Right lung (tissue), 10 donors: ENCODE data around the gene GNG4. TPM values are rescaled to one million over a fixed set of nuclear protein-coding genes. Genes with fewer than 3 reads are reported as not detected.

Experiments used
- DNase-seq, 2 donors: peaks; one replicate each; pipeline ENCODE4 v3.0.0-alpha.2; 2013
- long read RNA-seq, 8 donors: transcript quantifications; one replicate each; lab custom pipeline, GENCODE V29; 2026
- polyA plus RNA-seq, 5 donors: library from polyadenylated mRNA; unstranded; fragments of 120-200 nt; gene quantifications; one replicate each; pipeline versions ENCODE4 v1.2.1 to v1.2.3, GENCODE V29; 2013; ENCODE audit warnings: inconsistent platforms in 1 of 5, low replicate concordance in 1 of 5; ENCODE audit not compliant: insufficient read length in 5 of 5, insufficient read depth in 1 of 5

GNG4 gene
- 1 to 10 TPM; 1.3 to 2.8 (median 1.7) TPM for polyA plus RNA-seq
- long read RNA-seq, donor 1, full-length matches to known transcripts = 4 of 4 reads
- long read RNA-seq, donor 1, partial matches to known transcripts = 0 of 4 reads
- long read RNA-seq, donor 1, other reads (novel, unspliced or antisense) = 0 of 4 reads
- long read RNA-seq, donor 2, partial matches to known transcripts = 0 of 1 reads
- long read RNA-seq, donor 2, other reads (novel, unspliced or antisense) = 0 of 1 reads
- long read RNA-seq, donor 3 = 0 reads
- long read RNA-seq, donor 4, full-length matches to known transcripts = 2 of 2 reads
- long read RNA-seq, donor 4, partial matches to known transcripts = 0 of 2 reads
- long read RNA-seq, donor 4, other reads (novel, unspliced or antisense) = 0 of 2 reads
- long read RNA-seq, donor 5, full-length matches to known transcripts = 1 of 1 reads
- long read RNA-seq, donor 5, partial matches to known transcripts = 0 of 1 reads
- long read RNA-seq, donor 5, other reads (novel, unspliced or antisense) = 0 of 1 reads
- long read RNA-seq, donor 6, full-length matches to known transcripts = 2 of 2 reads
- long read RNA-seq, donor 6, partial matches to known transcripts = 0 of 2 reads
- long read RNA-seq, donor 6, other reads (novel, unspliced or antisense) = 0 of 2 reads
- long read RNA-seq, donor 7 = 0 reads
- long read RNA-seq, donor 8 = 0 reads

DNA sequence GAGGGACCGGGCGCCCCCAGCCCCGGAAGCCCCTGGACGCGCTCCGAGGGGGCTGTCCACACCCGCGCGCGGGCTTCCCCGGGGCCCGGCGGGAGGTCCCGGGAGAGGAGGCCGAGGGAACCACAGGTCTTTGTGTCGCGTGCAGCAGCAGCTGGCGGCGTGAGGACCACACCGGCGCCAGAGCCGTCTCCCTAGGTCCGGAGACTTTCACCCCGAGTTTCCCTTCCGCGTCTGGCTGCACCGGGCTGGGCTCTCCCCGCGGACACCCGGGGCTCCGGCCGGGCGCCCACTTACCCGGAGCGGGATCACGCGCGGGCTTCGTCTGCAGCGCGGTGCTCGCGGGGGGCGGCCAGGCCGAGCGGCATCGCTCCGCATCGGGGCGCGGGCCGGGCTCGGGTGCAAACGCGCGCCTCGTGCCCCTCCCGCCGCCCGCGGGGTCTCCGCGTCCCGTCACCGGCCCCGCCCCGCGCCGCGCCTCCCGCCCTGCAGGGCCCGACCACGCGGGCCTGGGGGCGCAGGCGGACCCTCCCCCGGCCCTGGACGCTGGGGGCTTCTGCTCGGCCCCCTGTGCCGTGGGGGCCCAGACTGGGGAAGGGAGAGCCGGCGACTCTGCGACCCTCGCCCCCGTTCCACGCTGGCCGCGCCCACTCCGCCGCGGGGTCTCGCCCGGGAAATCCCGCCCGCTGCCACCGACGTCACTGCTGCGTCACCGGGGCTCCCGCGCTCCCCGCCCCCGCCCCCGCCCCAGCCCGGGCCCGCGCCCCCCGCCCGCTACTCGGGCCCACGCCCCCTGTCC lies at the start of gene GNG4:
Gene GNG4, minus strand, starts transcription at position 417 of the 796 bp plus-strand sequence. CDS start 65,946 bp downstream, outside the sequence.
- peak; percentile 21 to 28 for DNase-seq

DNA sequence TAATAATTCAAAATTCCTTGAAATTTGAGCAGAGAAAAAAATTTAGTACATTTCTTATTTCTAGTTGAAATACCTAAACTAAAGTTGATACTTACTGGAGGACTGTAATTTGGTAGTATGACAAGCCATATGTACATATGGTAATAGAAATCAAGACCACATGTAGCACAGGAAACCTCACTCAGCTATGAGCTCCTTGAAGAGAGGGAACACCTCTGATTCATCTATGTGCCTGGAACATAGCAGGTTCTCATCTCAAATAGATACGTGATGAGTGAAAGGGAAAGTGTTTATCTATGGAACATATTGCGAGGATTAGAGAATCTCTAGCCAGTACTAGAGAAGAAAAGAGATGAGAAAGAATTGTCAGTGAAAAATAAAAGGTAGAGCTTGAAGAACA lies 47.9 kb upstream of the GNG4 start:
- no peak for DNase-seq

DNA sequence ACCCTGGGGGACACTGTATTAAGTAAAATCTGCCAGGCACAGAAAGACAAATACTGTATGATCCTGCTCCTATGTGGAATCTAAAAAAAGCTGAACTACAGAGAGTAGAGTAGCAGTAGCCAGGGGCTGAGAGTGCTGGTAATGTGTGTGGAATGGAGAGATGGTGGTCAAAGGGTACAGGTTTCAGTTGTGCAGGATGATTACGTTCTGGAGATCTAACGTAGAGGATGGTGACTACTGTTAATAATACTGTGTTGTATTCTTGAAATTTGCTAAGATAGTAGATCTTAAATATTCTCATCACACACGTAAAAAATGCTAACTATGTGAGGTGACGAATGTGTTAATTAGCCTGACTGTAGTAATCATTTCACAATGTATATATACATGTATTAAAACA lies 39.8 kb upstream of the GNG4 start:
- DNase-seq = no peak

DNA sequence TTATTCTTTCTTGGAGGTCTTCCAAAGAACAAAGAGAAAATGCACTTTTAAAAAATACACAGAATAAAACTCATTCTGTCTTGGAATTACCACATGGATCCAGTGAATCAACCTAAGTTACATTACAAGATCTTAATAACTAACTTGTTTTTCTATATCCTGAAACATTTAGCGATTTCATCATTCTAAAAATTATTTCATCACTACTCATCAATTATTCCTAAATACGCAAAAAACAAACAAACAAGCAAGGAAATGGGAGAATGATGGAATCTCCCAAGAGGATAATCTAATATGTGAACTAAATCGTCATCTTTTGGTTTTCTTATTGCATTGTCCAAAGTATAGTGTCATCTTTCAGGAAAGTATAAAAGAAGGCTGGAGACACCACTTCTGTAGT lies 38.5 kb upstream of the GNG4 start:
- DNase-seq = no peak

DNA sequence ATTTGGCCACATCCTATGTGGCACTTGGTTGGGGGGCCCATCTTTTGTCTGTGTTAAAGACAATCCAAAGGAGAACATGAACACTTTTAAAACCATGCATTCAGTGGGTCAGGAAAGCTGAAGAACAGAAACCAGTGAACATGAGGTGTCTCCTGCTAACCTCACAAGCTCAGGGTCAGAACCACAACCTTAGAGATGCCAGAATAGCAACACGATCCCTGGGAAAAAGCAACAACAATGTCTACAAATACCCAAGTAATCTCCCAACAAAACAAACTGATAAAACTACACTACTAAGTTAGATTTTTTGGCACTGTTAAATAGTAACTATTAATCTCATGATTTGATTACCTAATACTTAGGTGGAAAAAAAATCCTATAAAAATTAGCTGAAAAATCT lies 34.1 kb upstream of the GNG4 start:
- no peak for DNase-seq

DNA sequence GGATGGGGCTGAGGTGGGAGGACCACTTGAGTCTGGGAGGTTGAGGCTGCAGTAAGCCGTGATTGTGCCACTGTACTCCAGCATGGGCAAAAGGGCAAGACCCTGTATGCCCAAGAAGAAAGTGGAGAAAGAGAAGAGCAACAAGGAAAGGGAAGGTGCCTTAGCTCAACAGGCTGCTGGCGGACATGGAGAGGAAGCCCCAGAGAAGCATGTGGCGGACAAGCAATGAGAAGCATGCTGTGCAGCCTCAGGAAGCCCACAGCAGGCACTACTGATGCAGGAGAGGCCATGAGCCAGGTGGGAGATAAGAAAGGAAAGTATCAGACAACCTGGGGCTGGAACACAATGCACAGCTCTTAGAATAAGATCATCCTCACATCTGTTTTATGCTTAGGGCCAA lies 32.6 kb upstream of the GNG4 start:
- DNase-seq = no peak

DNA sequence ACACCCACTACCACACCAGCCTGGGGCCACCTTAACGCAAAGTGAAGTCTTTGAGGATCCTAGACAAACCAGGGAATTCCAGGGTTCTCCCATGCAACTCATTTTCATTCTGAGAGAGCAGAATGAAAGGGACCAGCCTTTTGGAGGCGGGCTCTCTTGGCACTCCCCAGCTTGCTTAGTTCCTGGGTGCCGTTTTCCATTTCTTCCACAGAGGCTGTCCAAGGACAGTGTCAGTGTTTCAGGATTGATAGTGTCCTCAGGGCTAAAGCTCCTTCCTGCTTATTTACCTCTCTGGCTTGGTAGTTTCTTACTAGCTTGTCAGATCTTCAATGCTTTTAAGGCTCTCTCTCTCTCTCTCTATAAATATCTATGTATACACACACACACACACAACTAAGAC lies 30.1 kb upstream of the GNG4 start:
- no peak for DNase-seq

DNA sequence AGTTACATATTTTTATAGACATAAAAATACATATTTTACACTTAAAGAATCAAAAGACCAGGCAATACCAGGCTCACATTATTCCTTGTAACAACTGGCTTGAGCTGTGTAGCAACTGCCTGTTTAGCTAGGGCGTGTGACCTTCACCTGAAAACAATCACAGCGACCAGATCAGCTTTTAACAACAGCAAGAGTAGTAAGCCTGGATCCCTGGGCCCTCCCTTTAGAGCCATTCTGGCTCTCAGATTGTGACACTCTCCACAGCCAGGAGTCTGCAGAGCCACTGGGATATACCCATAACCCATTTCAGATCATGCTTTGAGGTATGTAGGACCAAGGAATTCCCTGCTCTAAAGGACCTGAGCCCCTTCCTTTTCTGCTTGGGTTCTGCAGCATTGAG lies 29.4 kb upstream of the GNG4 start:
- DNase-seq = no peak

DNA sequence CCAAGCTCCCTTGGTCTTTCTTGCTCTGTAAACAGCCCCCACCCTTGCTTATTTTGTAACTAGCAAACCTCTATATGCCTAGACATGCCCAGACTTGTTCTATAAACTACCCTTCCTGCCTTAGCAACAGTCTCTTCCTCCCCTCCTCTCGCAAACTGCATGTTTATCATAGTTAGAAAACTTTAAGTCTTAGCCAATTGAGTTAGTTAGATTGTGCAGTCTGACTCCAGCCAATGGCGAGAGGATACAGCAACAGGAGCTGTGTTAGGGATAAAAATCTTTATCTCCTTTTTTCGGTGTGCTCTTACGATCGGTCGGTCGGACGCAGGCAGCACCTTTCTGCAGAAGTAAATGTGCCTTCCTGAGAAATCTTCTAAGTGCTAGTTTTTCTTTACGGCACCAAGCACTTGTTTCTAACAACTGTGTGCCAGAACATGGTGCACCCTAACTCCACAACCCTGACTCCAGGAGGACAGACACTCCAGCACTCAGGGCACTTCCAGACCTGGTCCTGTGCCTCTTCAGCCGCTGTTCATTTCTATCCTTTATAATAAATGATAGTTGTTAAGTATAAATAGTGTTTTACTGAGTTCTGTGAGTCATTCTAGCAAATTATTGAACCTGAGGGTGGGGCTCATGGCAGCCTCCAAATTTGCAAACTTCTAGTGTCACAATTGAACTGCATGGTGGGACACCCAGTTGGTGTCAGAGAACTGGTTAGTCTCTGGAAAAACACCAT lies 25.7 kb upstream of the GNG4 start:
- no peak for DNase-seq

DNA sequence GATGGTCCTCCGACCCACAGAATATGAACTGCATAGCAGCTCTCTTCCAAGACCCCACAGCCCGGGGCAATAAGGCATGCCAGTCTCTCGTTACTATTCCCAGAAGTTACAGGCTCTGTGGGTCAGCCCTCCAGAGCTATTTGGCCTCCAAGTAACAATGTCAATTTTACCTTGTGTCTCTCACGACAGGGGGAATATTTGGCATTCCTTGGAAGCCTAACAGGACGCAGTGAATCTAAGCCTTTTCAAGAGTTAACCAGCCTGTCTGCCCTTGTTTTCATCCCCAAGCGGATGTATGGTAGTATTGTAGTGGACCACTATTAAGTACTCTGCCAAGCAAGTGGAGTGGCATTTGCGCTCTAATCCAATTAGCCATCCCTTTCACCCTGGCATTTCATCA lies 24.4 kb upstream of the GNG4 start:
- DNase-seq = no peak

DNA sequence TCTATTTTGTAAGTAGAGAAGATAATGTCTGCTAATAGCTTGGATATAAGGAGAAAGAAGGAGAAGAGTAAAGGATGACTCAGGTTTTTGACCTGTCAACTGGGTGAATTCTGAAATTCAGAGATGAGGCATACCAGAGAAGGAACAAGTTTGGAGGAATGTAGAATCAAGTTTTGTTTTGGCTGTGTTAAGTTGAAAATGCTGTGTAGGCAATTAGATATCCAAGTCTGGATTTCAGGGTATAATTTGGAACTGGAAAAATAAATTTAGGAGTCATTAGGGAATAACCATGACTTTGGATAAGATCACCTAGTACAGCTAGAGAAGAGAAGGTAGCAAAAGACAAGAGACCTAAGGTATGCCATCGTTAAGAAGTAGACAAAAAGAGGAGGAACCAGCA lies 22.4 kb upstream of the GNG4 start:
- no peak for DNase-seq

DNA sequence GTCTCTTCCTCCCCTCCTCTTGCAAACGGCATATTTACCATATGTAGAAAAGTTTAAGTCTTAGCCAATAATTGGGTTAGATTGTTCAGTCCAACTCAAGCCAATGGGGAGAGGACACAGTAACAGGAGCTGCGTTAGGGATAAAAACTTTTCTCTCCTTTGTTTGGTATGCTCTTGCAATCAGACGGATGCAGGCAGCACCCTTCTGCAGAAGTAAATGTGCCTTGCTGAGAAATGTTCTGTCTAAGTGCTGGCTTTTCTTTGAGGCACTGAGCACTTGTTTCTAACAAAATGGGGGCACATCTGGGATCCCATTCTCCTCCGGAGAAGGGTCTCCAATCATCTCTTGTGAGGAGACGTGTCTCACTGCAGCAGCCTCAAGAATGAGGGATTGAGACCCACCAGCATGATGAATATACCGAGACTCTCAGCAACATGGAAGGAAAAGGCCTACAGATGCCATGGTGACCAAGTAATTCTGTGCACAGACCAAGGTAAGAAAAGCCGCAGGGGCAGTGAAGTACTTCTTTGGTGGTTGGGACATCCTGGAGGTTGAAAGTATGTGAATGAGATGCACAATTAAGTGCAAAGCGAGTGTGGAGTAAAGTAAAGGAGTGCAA lies 20.7 kb upstream of the GNG4 start:
- no peak for DNase-seq

DNA sequence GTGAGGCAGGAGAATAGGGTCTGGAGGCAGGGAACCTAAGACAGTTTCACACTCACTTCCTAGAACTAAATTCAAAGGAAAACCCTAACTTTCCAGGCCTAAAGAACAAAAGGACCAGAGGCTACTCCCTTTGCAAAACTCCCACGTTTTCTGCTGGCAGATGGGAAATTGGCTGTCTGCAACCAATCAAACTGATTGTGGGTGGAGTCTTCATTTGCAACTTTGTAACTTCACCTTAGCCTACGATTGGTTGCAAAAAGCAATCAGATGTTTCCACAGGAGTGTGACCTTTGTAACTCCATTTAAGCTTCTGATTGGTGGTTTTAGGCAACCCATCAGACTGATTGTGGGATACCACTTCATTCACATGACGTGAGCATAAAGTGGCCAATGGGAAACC lies 19.7 kb upstream of the GNG4 start:
- DNase-seq = no peak

DNA sequence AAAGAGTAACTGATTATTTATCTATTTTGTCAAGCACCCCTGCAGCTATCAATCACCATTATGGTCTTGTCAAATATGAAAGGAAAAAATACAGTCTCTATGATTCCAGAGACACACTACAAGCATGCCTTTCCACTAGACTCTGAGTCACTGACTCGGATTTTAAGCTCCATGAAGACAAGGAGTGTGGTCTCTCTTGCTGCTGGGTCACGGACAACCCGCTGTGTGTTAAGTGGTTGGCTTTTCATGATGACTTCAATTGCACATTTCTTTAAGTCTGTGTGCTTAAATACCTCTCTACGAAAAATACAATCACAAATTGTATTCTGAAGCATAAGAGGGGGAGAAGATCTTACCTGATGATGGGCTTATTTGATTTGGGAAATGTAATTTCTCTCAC lies 14.0 kb upstream of the GNG4 start:
- DNase-seq = no peak

DNA sequence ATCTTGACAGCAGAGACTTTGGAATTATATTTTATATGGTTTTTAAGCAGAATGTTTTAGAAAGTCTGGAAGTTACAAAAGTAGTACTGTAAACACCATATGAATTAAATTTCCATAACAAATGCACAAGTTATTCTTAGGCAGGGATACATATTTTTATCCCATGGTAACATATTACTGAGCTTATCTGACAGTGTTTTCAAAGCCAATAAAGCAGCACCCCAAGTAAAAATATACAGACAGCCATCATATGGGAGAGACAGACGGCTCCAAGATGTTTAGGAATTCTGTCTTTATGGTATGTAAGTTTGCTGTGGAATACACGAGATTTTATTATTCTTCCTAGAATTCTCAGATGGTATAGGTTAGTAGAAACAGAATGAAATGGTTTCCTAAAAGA lies 12.0 kb upstream of the GNG4 start:
- no peak for DNase-seq

DNA sequence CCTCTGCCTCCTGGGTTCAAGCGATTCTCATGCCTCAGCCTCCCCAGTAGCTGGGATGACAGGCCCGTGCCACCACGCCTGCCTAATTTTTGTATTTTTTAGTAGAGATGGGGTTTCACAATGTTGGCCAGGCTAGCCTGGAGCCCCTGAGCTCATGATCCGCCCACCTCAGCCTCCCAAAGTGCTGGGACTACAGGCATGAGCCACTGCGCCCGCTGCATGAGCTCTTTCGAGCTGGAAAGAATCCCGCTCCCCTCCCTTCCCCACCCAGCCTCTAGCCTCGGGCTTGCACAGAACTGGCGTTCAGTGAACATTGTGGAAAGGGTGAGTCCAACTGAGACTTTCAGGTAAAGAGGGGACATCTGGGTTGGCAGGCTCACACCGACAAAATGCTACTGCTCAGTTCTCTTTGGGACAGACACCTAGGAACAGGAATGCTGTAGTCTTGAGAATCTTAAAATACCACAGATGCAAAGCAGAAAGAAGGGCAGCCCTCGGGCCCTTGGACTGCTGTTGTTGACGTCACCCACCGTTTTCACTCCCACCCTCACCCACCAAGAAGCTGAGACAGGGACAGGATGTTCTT lies 9.7 kb upstream of the GNG4 start:
- DNase-seq = no peak

DNA sequence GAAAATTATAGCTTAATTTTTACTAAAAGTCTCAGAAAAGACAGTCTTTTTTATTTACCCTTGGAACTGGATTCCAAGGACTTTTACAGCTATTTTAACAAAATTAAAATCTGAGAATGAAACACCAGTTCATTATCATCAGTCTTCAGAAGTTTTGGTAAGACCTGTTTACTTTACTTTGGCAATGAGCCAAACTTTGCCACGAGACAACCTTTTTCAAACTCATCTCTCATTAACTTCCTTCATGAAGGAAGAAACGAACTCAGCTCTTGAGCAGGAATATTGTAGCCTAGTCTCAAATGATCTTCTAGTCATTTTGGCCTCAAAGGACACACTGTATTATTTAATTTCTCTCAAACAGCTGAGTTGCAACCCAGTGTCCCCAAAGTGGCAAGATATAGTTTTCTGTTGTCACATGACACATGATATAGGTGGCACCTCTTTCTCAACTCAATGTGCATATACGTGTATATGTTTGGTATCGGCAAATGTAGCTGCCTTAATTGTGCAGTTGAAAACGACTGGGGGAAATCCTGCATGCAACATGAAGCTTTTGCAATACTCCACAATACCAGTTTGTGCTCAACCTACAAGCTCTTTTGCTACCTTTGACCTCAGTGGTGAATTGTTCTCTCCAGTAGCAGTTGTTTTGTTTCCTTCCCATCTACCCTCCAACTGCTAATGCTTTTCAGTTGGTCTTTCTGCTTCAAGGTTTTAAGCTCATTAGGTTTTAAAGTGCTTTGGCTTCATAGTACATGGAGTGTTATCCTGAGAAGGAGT lies 8.4 kb upstream of the GNG4 start:
- no peak for DNase-seq

DNA sequence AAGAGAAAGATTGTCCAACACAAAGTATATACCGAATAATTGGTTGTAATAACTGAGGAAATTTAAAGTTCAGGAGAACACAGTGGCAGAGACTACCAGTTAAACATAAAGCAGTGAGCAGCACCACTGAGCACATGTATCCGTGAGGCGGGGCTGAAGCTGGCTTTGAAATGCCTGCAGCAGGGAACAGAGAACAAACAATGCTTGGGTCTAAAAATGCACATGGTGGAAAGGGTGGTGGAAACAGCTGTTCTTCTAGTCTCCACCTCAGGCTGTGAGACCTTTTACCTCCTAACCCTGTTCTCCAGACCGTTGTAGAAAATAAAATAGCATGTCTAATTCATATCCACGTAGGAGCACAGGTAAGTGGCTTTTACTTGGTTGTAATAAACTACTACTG lies 7.7 kb upstream of the GNG4 start:
- no peak for DNase-seq

DNA sequence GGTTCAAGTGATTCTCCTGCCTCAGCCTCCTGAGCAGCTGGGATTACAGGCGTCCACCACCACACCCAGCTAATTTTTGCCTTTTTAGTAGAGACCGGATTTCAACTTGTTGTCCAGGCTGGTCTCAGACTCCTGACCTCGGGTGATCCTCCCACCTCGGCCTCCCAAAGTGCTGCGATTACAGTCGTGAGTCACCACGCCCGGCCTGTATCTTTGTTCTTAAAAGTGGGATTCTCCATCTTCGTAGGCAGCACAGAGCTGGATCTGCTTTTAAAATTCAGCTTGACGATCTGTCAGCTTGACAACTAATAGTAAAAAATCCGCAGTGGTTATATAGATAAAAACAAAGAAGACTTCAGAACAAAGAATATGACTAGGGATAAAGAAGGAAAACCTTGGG lies 2.8 kb upstream of the GNG4 start:
- DNase-seq = no peak

DNA sequence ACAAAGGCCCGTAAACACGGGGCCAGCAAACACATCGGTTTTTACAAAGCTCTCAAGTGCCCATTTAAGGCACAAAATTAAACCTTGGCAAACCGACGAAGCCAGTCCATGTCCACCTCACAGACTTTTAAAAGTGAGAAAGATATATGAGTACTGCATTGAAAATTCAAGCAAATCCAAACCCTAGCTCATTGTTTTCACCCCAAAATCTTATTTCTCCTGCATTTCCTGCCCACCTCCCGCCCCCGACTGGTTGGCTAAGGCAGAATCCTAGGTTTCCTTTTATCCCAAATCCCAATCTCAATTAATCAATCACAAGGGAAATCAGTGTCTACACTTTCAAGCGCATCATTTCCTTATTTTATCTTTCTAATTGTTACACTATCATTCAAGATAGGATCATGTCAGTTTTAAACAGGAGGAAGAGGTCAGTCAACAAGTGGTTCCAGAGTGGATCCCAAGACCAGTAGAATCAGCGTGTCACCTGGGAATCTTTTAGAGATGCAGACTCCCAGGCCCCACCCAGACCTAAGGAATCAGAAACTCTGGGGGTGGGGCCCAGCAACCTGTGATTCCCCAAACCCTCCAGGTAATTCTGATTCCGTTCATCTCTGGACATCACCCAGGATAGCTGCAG lies 1.7 kb upstream of the GNG4 start:
- no peak for DNase-seq
